ENCODE results near the gene SSX4. TPM values are rescaled to one million over a fixed set of nuclear protein-coding genes. Genes with fewer than 3 reads are reported as not detected.
"Not testable (repeated sequence)": the region's sequence is repeated elsewhere in the genome, so short reads cannot be mapped to it uniquely, and the experiment has no call there.

SSX4 gene
- not detected for polyA plus RNA-seq (2013, experiment 1 of 4)
- polyA plus RNA-seq (2013, experiment 2 of 4): not detected
- not detected for polyA plus RNA-seq (2013, experiment 3 of 4)
- not detected for polyA plus RNA-seq (2013, experiment 4 of 4)

- no CpG with 5 or more reads among the region's 16 CpGs for WGBS, 2 experiments
- H3K27ac ChIP-seq (ENCODE audit: insufficient read depth, low read depth, low read length, poor library complexity, severe bottlenecking): not testable (repeated sequence)
Observed at GRCh38 chrX:48383239-48383638, at the start of gene SSX4. TSS of gene SSX4 (plus strand) at chrX:48383539. CDS start at chrX:48384054, 515 bp downstream.

GRCh38 chrX:48346059-48346458, 37.3 kb upstream of the SSX4 start:
- H3K4me1 ChIP-seq (ENCODE audit: control insufficient read depth, insufficient read depth, low read length); H3K9me3 ChIP-seq (ENCODE audit: control insufficient read depth, low read length); H3K4me3 ChIP-seq (ENCODE audit: insufficient read depth, low read depth, low read length); H3K27ac ChIP-seq (ENCODE audit: insufficient read depth, low read depth, low read length, poor library complexity, severe bottlenecking); H3K36me3 ChIP-seq (ENCODE audit: control insufficient read depth, insufficient read depth, low read length); H3K27me3 ChIP-seq (ENCODE audit: control insufficient read depth, insufficient read depth, low read length, poor library complexity, severe bottlenecking): not testable (repeated sequence)
- WGBS, 2 experiments: 74 to 82% methylated on average over 8 of the region's 8 CpGs

More at GRCh38 chrX:48383239-48383638, at the start of gene SSX4:
- H3K9me3 ChIP-seq (ENCODE audit: control insufficient read depth, low read length); H3K27me3 ChIP-seq (ENCODE audit: control insufficient read depth, insufficient read depth, low read length, poor library complexity, severe bottlenecking); H3K4me3 ChIP-seq (ENCODE audit: insufficient read depth, low read depth, low read length); H3K4me1 ChIP-seq (ENCODE audit: control insufficient read depth, insufficient read depth, low read length); H3K36me3 ChIP-seq (ENCODE audit: control insufficient read depth, insufficient read depth, low read length): not testable (repeated sequence)

GRCh38 chrX:48356315-48357094, 26.8 kb upstream of the SSX4 start, which contains the start of gene SSX3:
TSS of gene SSX3 (minus strand) at chrX:48356703. CDS start at chrX:48355249, 1,454 bp downstream.
- not testable (repeated sequence) for H3K4me3 ChIP-seq (ENCODE audit: insufficient read depth, low read depth, low read length); H3K36me3 ChIP-seq (ENCODE audit: control insufficient read depth, insufficient read depth, low read length); H3K27me3 ChIP-seq (ENCODE audit: control insufficient read depth, insufficient read depth, low read length, poor library complexity, severe bottlenecking); H3K4me1 ChIP-seq (ENCODE audit: control insufficient read depth, insufficient read depth, low read length); H3K27ac ChIP-seq (ENCODE audit: insufficient read depth, low read depth, low read length, poor library complexity, severe bottlenecking); H3K9me3 ChIP-seq (ENCODE audit: control insufficient read depth, low read length)
- 93 to 96% methylated on average over 17 of the region's 19 CpGs for WGBS, 2 experiments

GRCh38 chrX:48357681-48358080, 25.7 kb upstream of the SSX4 start:
- H3K36me3 ChIP-seq (ENCODE audit: control insufficient read depth, insufficient read depth, low read length): no peaks in the 10 kb centered on the region
- WGBS, 2 experiments: 94 to 96% methylated on average over 6 to 7 of the region's 8 CpGs
- H3K9me3 ChIP-seq (ENCODE audit: control insufficient read depth, low read length): no peaks in the 10 kb centered on the region
- H3K27ac ChIP-seq (ENCODE audit: insufficient read depth, low read depth, low read length, poor library complexity, severe bottlenecking): no peak overlapping the region
- no peaks in the 10 kb centered on the region for H3K27me3 ChIP-seq (ENCODE audit: control insufficient read depth, insufficient read depth, low read length, poor library complexity, severe bottlenecking)
- no peaks in the 10 kb centered on the region for H3K4me1 ChIP-seq (ENCODE audit: control insufficient read depth, insufficient read depth, low read length)
- no peak overlapping the region for H3K4me3 ChIP-seq (ENCODE audit: insufficient read depth, low read depth, low read length)

GRCh38 chrX:48359281-48359680, 24.1 kb upstream of the SSX4 start:
- not testable (repeated sequence) for H3K9me3 ChIP-seq (ENCODE audit: control insufficient read depth, low read length); H3K4me3 ChIP-seq (ENCODE audit: insufficient read depth, low read depth, low read length); H3K27me3 ChIP-seq (ENCODE audit: control insufficient read depth, insufficient read depth, low read length, poor library complexity, severe bottlenecking); H3K27ac ChIP-seq (ENCODE audit: insufficient read depth, low read depth, low read length, poor library complexity, severe bottlenecking); H3K4me1 ChIP-seq (ENCODE audit: control insufficient read depth, insufficient read depth, low read length); H3K36me3 ChIP-seq (ENCODE audit: control insufficient read depth, insufficient read depth, low read length)
- 80 to 88% methylated on average over 5 of the region's 6 CpGs for WGBS, 2 experiments

- not testable (repeated sequence) for H3K36me3 ChIP-seq (ENCODE audit: control insufficient read depth, insufficient read depth, low read length); H3K9me3 ChIP-seq (ENCODE audit: control insufficient read depth, low read length); H3K4me3 ChIP-seq (ENCODE audit: insufficient read depth, low read depth, low read length); H3K27me3 ChIP-seq (ENCODE audit: control insufficient read depth, insufficient read depth, low read length, poor library complexity, severe bottlenecking); H3K4me1 ChIP-seq (ENCODE audit: control insufficient read depth, insufficient read depth, low read length); H3K27ac ChIP-seq (ENCODE audit: insufficient read depth, low read depth, low read length, poor library complexity, severe bottlenecking)
- WGBS, 2 experiments: no CpG with 5 or more reads among the region's 12 CpGs
Observed at GRCh38 chrX:48367717-48368408, 15.5 kb upstream of the SSX4 start.

GRCh38 chrX:48370408-48370807, 12.9 kb upstream of the SSX4 start:
- not testable (repeated sequence) for H3K4me1 ChIP-seq (ENCODE audit: control insufficient read depth, insufficient read depth, low read length); H3K27ac ChIP-seq (ENCODE audit: insufficient read depth, low read depth, low read length, poor library complexity, severe bottlenecking); H3K4me3 ChIP-seq (ENCODE audit: insufficient read depth, low read depth, low read length); H3K36me3 ChIP-seq (ENCODE audit: control insufficient read depth, insufficient read depth, low read length); H3K27me3 ChIP-seq (ENCODE audit: control insufficient read depth, insufficient read depth, low read length, poor library complexity, severe bottlenecking); H3K9me3 ChIP-seq (ENCODE audit: control insufficient read depth, low read length)
- WGBS, 2 experiments: no CpG with 5 or more reads among the region's 8 CpGs

GRCh38 chrX:48396931-48397330, 13.6 kb downstream of the SSX4 start:
- not testable (repeated sequence) for H3K9me3 ChIP-seq (ENCODE audit: control insufficient read depth, low read length); H3K27ac ChIP-seq (ENCODE audit: insufficient read depth, low read depth, low read length, poor library complexity, severe bottlenecking); H3K27me3 ChIP-seq (ENCODE audit: control insufficient read depth, insufficient read depth, low read length, poor library complexity, severe bottlenecking); H3K4me1 ChIP-seq (ENCODE audit: control insufficient read depth, insufficient read depth, low read length); H3K36me3 ChIP-seq (ENCODE audit: control insufficient read depth, insufficient read depth, low read length); H3K4me3 ChIP-seq (ENCODE audit: insufficient read depth, low read depth, low read length)
- WGBS, 2 experiments: 100% methylated on average over 1 of the region's 2 CpGs

- not testable (repeated sequence) for H3K4me1 ChIP-seq (ENCODE audit: control insufficient read depth, insufficient read depth, low read length); H3K27me3 ChIP-seq (ENCODE audit: control insufficient read depth, insufficient read depth, low read length, poor library complexity, severe bottlenecking); H3K36me3 ChIP-seq (ENCODE audit: control insufficient read depth, insufficient read depth, low read length); H3K4me3 ChIP-seq (ENCODE audit: insufficient read depth, low read depth, low read length); H3K9me3 ChIP-seq (ENCODE audit: control insufficient read depth, low read length); H3K27ac ChIP-seq (ENCODE audit: insufficient read depth, low read depth, low read length, poor library complexity, severe bottlenecking)
- WGBS, 2 experiments: 83 to 86% methylated on average over 1 of the region's 1 CpG
Observed at GRCh38 chrX:48397825-48398224, 14.5 kb downstream of the SSX4 start.

GRCh38 chrX:48411860-48412259, 28.5 kb downstream of the SSX4 start, which contains the start of gene SSX4B:
TSS of gene SSX4B (minus strand) at chrX:48411960. CDS start at chrX:48411372, 588 bp downstream.
- H3K36me3 ChIP-seq (ENCODE audit: control insufficient read depth, insufficient read depth, low read length); H3K27ac ChIP-seq (ENCODE audit: insufficient read depth, low read depth, low read length, poor library complexity, severe bottlenecking); H3K9me3 ChIP-seq (ENCODE audit: control insufficient read depth, low read length); H3K4me3 ChIP-seq (ENCODE audit: insufficient read depth, low read depth, low read length); H3K4me1 ChIP-seq (ENCODE audit: control insufficient read depth, insufficient read depth, low read length); H3K27me3 ChIP-seq (ENCODE audit: control insufficient read depth, insufficient read depth, low read length, poor library complexity, severe bottlenecking): not testable (repeated sequence)
- no CpG with 5 or more reads among the region's 15 CpGs for WGBS, 2 experiments

Data from ectodermal cell (in vitro differentiated cells).